GM23248 (cell line): Measurements from ENCODE around the gene TPP1. TPM values are rescaled to one million over a fixed set of nuclear protein-coding genes. Genes with fewer than 3 reads are reported as not detected.

Experiments used
- DNase-seq: peaks from one replicate; pipeline ENCODE4 v3.0.0-alpha.2; 2015
- H2AFZ ChIP-seq: fragments of 200-600 bp; sonication (generic); 2 replicates; pipeline ENCODE4 v1.6.1; 2016; ENCODE audit warnings: antibody characterized with exemption
- H3F3A ChIP-seq: fragments of 200-600 bp; sonication (generic); 2 replicates; pipeline ENCODE4 v1.6.1; 2016; ENCODE audit warnings: mild to moderate bottlenecking, antibody characterized with exemption, mixed run types; ENCODE audit not compliant: insufficient read depth
- H3K27ac ChIP-seq: fragments of 200-600 bp; sonication (generic); 2 replicates; pipeline ENCODE4 v1.5.1; 2016; ENCODE audit warnings: mild to moderate bottlenecking
- H3K27me3 ChIP-seq: fragments of 200-600 bp; sonication (generic); replicated peaks from 2 replicates; pipeline ENCODE4 v1.6.1; 2016; ENCODE audit warnings: mild to moderate bottlenecking; ENCODE audit not compliant: insufficient read depth
- H3K36me3 ChIP-seq: fragments of 200-600 bp; sonication (generic); 2 replicates; pipeline ENCODE4 v1.6.1; 2016; ENCODE audit warnings: low read depth, mild to moderate bottlenecking
- H3K4me1 ChIP-seq: fragments of 200-600 bp; sonication (generic); 2 replicates; pipeline ENCODE4 v1.6.1; 2016; ENCODE audit warnings: mild to moderate bottlenecking; ENCODE audit not compliant: insufficient read depth
- H3K4me2 ChIP-seq: fragments of 200-600 bp; sonication (generic); one replicate; pipeline ENCODE4 v1.6.1; 2016; ENCODE audit warnings: mild to moderate bottlenecking; ENCODE audit not compliant: unreplicated experiment
- H3K4me3 ChIP-seq: fragments of 200-600 bp; sonication (generic); 2 replicates; pipeline ENCODE4 v1.5.1; 2016; ENCODE audit warnings: mild to moderate bottlenecking
- H3K79me2 ChIP-seq: fragments of 200-600 bp; sonication (generic); 2 replicates; pipeline ENCODE4 v1.6.1; 2016; ENCODE audit warnings: mild to moderate bottlenecking; ENCODE audit not compliant: insufficient read depth
- H3K9ac ChIP-seq: fragments of 200-600 bp; sonication (generic); 2 replicates; pipeline ENCODE4 v1.6.1; 2016; ENCODE audit warnings: mild to moderate bottlenecking
- H3K9me2 ChIP-seq: fragments of 200-600 bp; sonication (generic); 2 replicates; pipeline ENCODE4 v1.6.1; 2016; ENCODE audit warnings: mixed run types, mild to moderate bottlenecking, moderate library complexity; ENCODE audit not compliant: insufficient read depth
- H3K9me3 ChIP-seq: fragments of 200-600 bp; sonication (generic); one replicate; pipeline ENCODE4 v1.6.1; 2017; ENCODE audit warnings: low read depth
- H4K20me1 ChIP-seq: fragments of 200-600 bp; sonication (generic); 2 replicates; pipeline ENCODE4 v1.6.0; 2016; ENCODE audit not compliant: insufficient read depth
- EZH2 ChIP-seq: fragments of 200-600 bp; sonication (generic); IDR thresholded peaks from 2 replicates; pipeline ENCODE4 v1.6.1; 2018; ENCODE audit warnings: antibody characterized with exemption, mild to moderate bottlenecking; ENCODE audit not compliant: insufficient read depth, poor library complexity, severe bottlenecking
- EZH2phosphoT487 ChIP-seq: fragments of 200-600 bp; sonication (generic); IDR thresholded peaks from 2 replicates; pipeline ENCODE4 v1.6.1; 2018; ENCODE audit warnings: antibody characterized with exemption, moderate library complexity, mild to moderate bottlenecking, low read depth; ENCODE audit not compliant: insufficient read depth
- WGBS, 2 experiments: methylation state at CpG; one replicate each; pipeline ENCODE4 v1.1.6; 2015 to 2017; ENCODE audit warnings: low lambda C conversion rate in 2 of 2, low coverage in 1 of 2; ENCODE audit errors: missing lambda C conversion rate in 2 of 2; 5-methylcytosine and 5-hydroxymethylcytosine counted together
- in situ Hi-C: fragments of 300-500 bp; cut with MboI; formaldehyde crosslinking; loops from 2 replicates; pipeline ENCODE4 v1.15.0; 2020
- polyA plus RNA-seq: library from polyadenylated mRNA; unstranded; fragments of >200 nt; fragmentation: Nextera tagmentation; extraction: Ambion mirVana; gene quantifications from 2 replicates; pipeline ENCODE4 v1.2.1, GENCODE V29; 2016
- total RNA-seq: library from RNA; depleted of rRNA; stranded (reverse); fragments of >200 nt; shearing (Covaris generic); gene quantifications from 2 replicates; pipeline ENCODE4 v1.2.3, GENCODE V29; 2014

TPP1 gene
- total and polyA plus RNA-seq, 2 experiments from 2014 or later, result 37.6 to 66.3 TPM

DNA sequence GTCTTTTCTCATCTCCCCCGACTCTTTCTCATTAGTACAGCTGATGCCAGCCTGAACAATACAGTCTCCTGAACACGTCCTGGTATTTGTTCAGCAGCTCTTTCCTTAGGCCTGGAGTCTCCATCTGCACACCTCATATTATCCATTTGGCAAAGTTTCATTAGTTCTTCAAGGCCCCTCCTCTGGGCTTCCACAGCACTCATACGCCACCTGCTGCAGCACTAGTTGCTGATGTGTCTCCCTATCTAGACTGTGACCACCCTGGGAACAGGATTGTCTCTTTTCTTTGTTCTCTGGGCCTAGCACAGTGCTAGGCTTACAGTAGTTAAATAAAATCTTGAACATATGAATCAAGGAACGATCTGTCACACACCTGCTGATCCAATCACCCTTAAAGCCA lies 19.2 kb upstream of the TPP1 start:
- H3K4me1 ChIP-seq, result peaks cover 21% of the 10 kb centered on the region
- H3K27me3 ChIP-seq, result no peaks in the 10 kb centered on the region
- H3K27ac ChIP-seq, result no peak overlapping the region
- H3K4me3 ChIP-seq, result no peak overlapping the region
- no peaks in the 10 kb centered on the region for H3K36me3 ChIP-seq
- no peaks in the 10 kb centered on the region for H3K9me2 ChIP-seq
- no peaks in the 10 kb centered on the region for H4K20me1 ChIP-seq
- H3K79me2 ChIP-seq, result no peaks in the 10 kb centered on the region
- TF ChIP-seq EZH2 (no peak), EZH2phosphoT487 (no peak)
- peaks cover 29% of the 10 kb centered on the region for H3F3A ChIP-seq
- no peaks in the 10 kb centered on the region for H3K9me3 ChIP-seq
- no peak overlapping the region for H3K9ac ChIP-seq
- in situ Hi-C loops, result no loop called here
- no peak overlapping the region for H2AFZ ChIP-seq
- no peak for DNase-seq
- H3K4me2 ChIP-seq, result peak overlapping the region; percentile 15
- 76 to 81% methylated on average over 4 of the region's 4 CpGs for WGBS, 2 experiments

DNA sequence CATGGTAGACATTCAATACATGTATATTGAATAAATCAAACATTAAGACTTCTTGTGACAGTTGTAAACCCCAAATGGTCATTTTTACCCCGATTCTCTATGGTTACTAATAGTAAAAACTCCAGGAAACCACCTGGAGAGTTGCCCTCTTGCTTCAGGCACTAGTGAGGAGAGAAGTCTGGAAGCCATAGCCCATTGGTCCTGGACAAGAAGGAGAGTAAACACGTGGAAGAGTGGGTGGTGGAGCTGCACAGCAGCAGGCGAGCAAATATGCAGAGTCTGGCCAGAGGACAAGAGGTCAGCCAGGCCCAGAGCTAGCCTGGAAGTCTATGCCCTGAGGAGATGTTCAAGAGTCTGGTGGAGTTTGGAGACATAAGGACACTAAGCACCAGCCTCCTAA lies 18.6 kb upstream of the TPP1 start:
- peaks cover 21% of the 10 kb centered on the region for H3K4me1 ChIP-seq
- no peak for TF ChIP-seq EZH2phosphoT487
- TF ChIP-seq EZH2, result no peak
- no peak overlapping the region for H2AFZ ChIP-seq
- no peak overlapping the region for H3K4me3 ChIP-seq
- in situ Hi-C loops, result no loop called here
- DNase-seq, result peak; percentile 84
- peaks cover 29% of the 10 kb centered on the region for H3F3A ChIP-seq
- H3K9ac ChIP-seq, result no peak overlapping the region
- H3K79me2 ChIP-seq, result no peaks in the 10 kb centered on the region
- no peaks in the 10 kb centered on the region for H3K9me2 ChIP-seq
- H3K27ac ChIP-seq, result no peak overlapping the region
- 0 to 2% methylated on average over 3 of the region's 3 CpGs for WGBS, 2 experiments
- H3K27me3 ChIP-seq, result no peaks in the 10 kb centered on the region
- H4K20me1 ChIP-seq, result no peaks in the 10 kb centered on the region
- no peaks in the 10 kb centered on the region for H3K36me3 ChIP-seq
- no peaks in the 10 kb centered on the region for H3K9me3 ChIP-seq
- H3K4me2 ChIP-seq, result peak overlapping the region; percentile 15

DNA sequence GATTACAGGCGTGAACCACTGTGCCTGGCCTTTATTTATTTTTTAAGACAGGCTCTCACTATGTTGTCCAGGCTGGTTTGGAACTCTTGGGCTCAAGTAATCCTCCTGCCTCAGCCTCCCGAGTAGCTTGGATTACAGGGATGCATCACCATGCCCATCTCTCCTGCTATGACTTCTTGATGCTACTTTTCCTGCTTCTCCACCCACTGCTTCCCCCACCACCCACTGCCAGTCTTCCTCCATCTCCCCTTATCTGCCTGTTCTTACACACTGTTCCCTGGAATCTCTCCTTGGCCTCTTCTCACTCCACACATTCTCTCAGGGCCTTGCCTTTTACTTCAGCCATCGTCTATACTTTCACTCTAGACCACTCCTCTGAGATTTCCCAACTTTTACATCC lies 17.3 kb upstream of the TPP1 start:
- H3K4me1 ChIP-seq, result peaks cover 21% of the 10 kb centered on the region
- H3K4me3 ChIP-seq, result no peak overlapping the region
- TF ChIP-seq EZH2phosphoT487, result no peak
- TF ChIP-seq EZH2, result no peak
- WGBS, 2 experiments, result 96 to 97% methylated on average over 3 of the region's 3 CpGs
- no peaks in the 10 kb centered on the region for H4K20me1 ChIP-seq
- no peak overlapping the region for H2AFZ ChIP-seq
- no peak overlapping the region for H3K9ac ChIP-seq
- H3K9me2 ChIP-seq, result no peaks in the 10 kb centered on the region
- H3K27ac ChIP-seq, result no peak overlapping the region
- no peaks in the 10 kb centered on the region for H3K36me3 ChIP-seq
- H3F3A ChIP-seq, result peaks cover 29% of the 10 kb centered on the region
- no peak overlapping the region for H3K4me2 ChIP-seq
- no peaks in the 10 kb centered on the region for H3K9me3 ChIP-seq
- in situ Hi-C loops, result no loop called here
- no peak for DNase-seq
- H3K27me3 ChIP-seq, result no peaks in the 10 kb centered on the region
- no peaks in the 10 kb centered on the region for H3K79me2 ChIP-seq

DNA sequence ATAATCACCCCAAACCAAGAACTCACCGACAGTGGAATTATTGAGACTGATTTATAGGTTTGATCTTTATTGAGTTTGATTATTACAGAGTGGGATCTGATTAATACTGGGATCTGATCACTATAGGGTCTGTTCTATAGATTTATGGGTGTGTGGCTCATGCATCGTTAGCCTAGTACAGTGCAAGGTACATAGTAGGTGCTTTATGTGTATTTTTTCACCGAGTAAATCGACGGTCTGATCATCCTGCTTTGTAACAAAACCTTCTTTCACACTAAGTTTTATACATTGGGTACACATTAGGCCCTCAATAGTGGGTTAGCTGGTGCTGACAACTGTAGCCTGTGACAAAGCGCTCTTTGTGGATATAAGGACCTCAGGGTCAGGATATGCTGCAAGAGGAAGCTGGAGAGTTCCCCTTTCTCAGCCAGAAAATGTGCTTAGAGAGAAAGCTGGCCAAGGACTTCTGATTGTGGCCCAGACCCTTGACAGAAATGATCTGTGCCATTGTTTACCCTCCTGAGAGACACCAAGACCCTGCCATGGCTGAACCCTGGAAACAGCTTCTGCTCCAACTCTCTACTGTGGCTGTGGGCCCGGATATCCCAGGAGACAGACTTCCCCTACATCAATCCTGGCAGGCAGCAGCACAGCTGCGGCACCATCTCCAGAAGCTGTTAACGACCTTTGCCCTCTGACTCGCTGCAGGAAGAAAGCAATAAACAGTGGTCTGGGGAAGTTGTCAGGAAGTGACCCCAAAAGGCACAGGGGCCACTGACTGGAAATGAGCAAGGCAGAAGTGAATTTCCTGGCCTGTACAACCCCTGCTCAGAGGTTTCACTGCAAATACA lies 16.1 kb upstream of the TPP1 start:
- H3K9ac ChIP-seq, result no peak overlapping the region
- no peaks in the 10 kb centered on the region for H3K79me2 ChIP-seq
- H3K4me1 ChIP-seq, result peaks cover 21% of the 10 kb centered on the region
- TF ChIP-seq EZH2phosphoT487 (no peak), EZH2 (no peak)
- no peaks in the 10 kb centered on the region for H3K9me3 ChIP-seq
- no peak overlapping the region for H2AFZ ChIP-seq
- H3K27me3 ChIP-seq, result no peaks in the 10 kb centered on the region
- H3K4me3 ChIP-seq, result no peak overlapping the region
- DNase-seq, result peak; percentile 39
- 57 to 58% methylated on average over 10 of the region's 10 CpGs for WGBS, 2 experiments
- H3K4me2 ChIP-seq, result no peak overlapping the region
- H4K20me1 ChIP-seq, result no peaks in the 10 kb centered on the region
- in situ Hi-C loops, result no loop called here
- H3K27ac ChIP-seq, result no peak overlapping the region
- H3K9me2 ChIP-seq, result no peaks in the 10 kb centered on the region
- peaks cover 29% of the 10 kb centered on the region for H3F3A ChIP-seq
- H3K36me3 ChIP-seq, result no peaks in the 10 kb centered on the region

DNA sequence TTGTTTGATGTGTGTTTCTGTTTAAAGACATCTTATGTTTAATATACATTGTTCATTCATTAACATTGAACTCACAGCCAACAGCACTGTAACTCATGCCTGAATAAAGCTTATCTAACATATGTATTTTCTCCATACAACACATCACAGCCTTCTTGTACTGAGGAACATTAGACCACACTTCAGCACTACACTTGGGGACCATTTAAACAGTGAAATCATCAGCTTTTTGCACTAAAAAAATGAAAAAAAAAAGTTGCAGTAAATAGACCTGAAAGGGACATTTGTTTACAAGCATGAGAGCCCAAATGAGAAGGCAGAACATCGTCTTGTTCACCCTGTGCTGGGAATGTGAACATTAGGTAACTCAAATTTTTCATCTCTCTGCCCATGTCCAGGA lies 15.3 kb upstream of the TPP1 start:
- Histone ChIP-seq H3K4me2 (no peak overlapping the region), H3K9me3 (no peaks in the 10 kb centered on the region), H2AFZ (no peak overlapping the region), H3K79me2 (no peaks in the 10 kb centered on the region), H3K4me1 (peaks cover 21% of the 10 kb centered on the region), H3K9ac (no peak overlapping the region), H3K36me3 (no peaks in the 10 kb centered on the region), H4K20me1 (no peaks in the 10 kb centered on the region), H3K27me3 (no peaks in the 10 kb centered on the region), H3K27ac (no peak overlapping the region), H3K4me3 (no peak overlapping the region), H3K9me2 (no peaks in the 10 kb centered on the region), H3F3A (peaks cover 29% of the 10 kb centered on the region)
- no peak for DNase-seq
- TF ChIP-seq EZH2 (no peak), EZH2phosphoT487 (no peak)
- 65 to 69% methylated on average over 1 of the region's 1 CpG for WGBS, 2 experiments
- in situ Hi-C loops, result no loop called here
